Measurements from ENCODE around the gene BRIP1.

BRIP1 gene

DNA sequence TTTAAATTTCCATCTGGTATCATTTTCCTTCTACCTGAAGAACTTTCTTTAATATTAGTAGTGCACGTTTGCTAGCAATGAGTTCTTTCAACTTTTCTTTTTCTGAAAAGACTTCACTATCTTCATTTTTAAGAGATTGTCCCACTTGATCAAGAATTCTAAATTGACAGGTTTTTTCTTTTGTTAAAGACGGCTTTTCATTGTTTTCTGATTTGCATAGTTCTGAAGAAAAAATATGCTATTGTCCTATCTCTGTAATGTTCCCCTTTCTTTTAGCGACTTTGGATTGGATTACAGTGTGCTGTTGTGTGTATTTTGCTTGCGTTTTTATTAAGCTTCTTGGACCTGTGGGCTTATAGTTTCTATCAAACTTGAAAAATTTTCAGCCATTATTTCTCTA, 146.0 kb downstream of the BRIP1 start:
- ChIA-PET CTCF (interaction anchor here (0.7 kb wide), 1 partner anchor 17 kb away, joined by 3 read pairs; no protein-coding TSS in a partner anchor), POLR2A (no interaction called here)
- no peak overlapping the region for H3K27ac ChIP-seq (ENCODE audit: extremely low read depth, low read depth, low read length)
- peaks cover 22 to 33% of the 10 kb centered on the region in 2 experiments for H3K36me3 ChIP-seq (ENCODE audit: control insufficient read depth in 2 of 2, insufficient read depth in 1 of 2, low read length in 2 of 2)
- H3K4me3 ChIP-seq (ENCODE audit: low read depth, low read length), result no peak overlapping the region
- TF ChIP-seq ZNF350 (tag by site-specific recombination; IDR thresholded peaks at IDR 0.05), result no peak
- no peak for TF ChIP-seq SCRT1 (tag by site-specific recombination; IDR thresholded peaks at IDR 0.05; ENCODE audit: borderline replicate concordance)
- TF ChIP-seq KLF17 (tag by site-specific recombination; IDR thresholded peaks at IDR 0.05), result no peak
- no peak for TF ChIP-seq ZNF148 (tag by site-specific recombination; IDR thresholded peaks at IDR 0.05; ENCODE audit: borderline replicate concordance)
- no peak for TF ChIP-seq ZNF175 (tag by site-specific recombination; IDR thresholded peaks at IDR 0.05)
- no peak for TF ChIP-seq ZNF19 (tag by site-specific recombination; IDR thresholded peaks at IDR 0.05; ENCODE audit: low read depth)
- TF ChIP-seq ZNF140 (tag by site-specific recombination; IDR thresholded peaks at IDR 0.05), result no peak
- TF ChIP-seq, protein P1, sequence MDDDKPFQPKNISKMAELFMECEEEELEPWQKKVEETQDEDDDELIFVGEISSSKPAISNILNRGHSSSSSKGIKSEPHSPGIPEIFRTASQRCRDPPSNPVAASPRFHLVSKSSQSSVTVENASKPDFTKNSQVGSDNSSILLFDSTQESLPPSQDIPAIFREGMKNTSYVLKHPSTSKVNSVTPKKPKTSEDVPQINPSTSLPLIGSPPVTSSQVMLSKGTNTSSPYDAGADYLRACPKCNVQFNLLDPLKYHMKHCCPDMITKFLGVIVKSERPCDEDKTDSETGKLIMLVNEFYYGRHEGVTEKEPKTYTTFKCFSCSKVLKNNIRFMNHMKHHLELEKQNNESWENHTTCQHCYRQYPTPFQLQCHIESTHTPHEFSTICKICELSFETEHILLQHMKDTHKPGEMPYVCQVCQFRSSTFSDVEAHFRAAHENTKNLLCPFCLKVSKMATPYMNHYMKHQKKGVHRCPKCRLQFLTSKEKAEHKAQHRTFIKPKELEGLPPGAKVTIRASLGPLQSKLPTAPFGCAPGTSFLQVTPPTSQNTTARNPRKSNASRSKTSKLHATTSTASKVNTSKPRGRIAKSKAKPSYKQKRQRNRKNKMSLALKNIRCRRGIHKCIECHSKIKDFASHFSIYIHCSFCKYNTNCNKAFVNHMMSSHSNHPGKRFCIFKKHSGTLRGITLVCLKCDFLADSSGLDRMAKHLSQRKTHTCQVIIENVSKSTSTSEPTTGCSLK (tag by site-specific recombination; IDR thresholded peaks at IDR 0.05), result no peak
- no peak for TF ChIP-seq GLIS2 (tag by site-specific recombination; IDR thresholded peaks at IDR 0.05)
- TF ChIP-seq ZNF791 (tag by site-specific recombination; IDR thresholded peaks at IDR 0.05), result no peak
- TF ChIP-seq, protein P2, sequence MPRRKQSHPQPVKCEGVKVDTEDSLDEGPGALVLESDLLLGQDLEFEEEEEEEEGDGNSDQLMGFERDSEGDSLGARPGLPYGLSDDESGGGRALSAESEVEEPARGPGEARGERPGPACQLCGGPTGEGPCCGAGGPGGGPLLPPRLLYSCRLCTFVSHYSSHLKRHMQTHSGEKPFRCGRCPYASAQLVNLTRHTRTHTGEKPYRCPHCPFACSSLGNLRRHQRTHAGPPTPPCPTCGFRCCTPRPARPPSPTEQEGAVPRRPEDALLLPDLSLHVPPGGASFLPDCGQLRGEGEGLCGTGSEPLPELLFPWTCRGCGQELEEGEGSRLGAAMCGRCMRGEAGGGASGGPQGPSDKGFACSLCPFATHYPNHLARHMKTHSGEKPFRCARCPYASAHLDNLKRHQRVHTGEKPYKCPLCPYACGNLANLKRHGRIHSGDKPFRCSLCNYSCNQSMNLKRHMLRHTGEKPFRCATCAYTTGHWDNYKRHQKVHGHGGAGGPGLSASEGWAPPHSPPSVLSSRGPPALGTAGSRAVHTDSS (tag by site-specific recombination; IDR thresholded peaks at IDR 0.05), result no peak
- TF ChIP-seq SETDB1 (IDR thresholded peaks at IDR 0.05; ENCODE audit: insufficient read length, low read length), result no peak
- no peak for TF ChIP-seq REPIN1 (tag by site-specific recombination; IDR thresholded peaks at IDR 0.05; ENCODE audit: low read depth)
- no peak for TF ChIP-seq ZNF121 (tag by site-specific recombination; IDR thresholded peaks at IDR 0.05)
- no peak for TF ChIP-seq ZNF221 (tag by site-specific recombination; IDR thresholded peaks at IDR 0.05; ENCODE audit: borderline replicate concordance)
- no peaks in the 10 kb centered on the region; the same call in 1 of the 2 replicates for H3K9me3 ChIP-seq (ENCODE audit: control insufficient read depth, insufficient read depth, low read depth, low read length)
- H3K4me1 ChIP-seq (ENCODE audit: control insufficient read depth, insufficient read depth, low read length), result no peaks in the 10 kb centered on the region

GRCh38 chr17:61716225-61716829, 147.0 kb downstream of the BRIP1 start:
- TF ChIP-seq SETDB1 (IDR thresholded peaks at IDR 0.05; ENCODE audit: insufficient read length, low read length), result peak; percentile 84
- peak; percentile 8; the same call in 1 of the 2 replicates for TF ChIP-seq ZNF202 (tag by site-specific recombination; IDR thresholded peaks at IDR 0.05; ENCODE audit: borderline replicate concordance)
- no peak for TF ChIP-seq REPIN1 (tag by site-specific recombination; IDR thresholded peaks at IDR 0.05; ENCODE audit: low read depth)
- H3K4me1 ChIP-seq (ENCODE audit: control insufficient read depth, insufficient read depth, low read length), result no peaks in the 10 kb centered on the region
- H3K4me3 ChIP-seq (ENCODE audit: low read depth, low read length), result no peak overlapping the region
- POLR2A ChIA-PET, result no interaction called here
- no peak overlapping the region for H3K27ac ChIP-seq (ENCODE audit: extremely low read depth, low read depth, low read length)
- CTCF ChIA-PET, result interaction anchor here (0.9 kb wide), 1 partner anchor 290 kb away, joined by 3 read pairs; no protein-coding TSS in a partner anchor
- H3K9me3 ChIP-seq (ENCODE audit: control insufficient read depth, insufficient read depth, low read depth, low read length), result no peaks in the 10 kb centered on the region; the same call in 1 of the 2 replicates
- H3K36me3 ChIP-seq (ENCODE audit: control insufficient read depth in 2 of 2, insufficient read depth in 1 of 2, low read length in 2 of 2), result peaks cover 22 to 42% of the 10 kb centered on the region in 2 experiments
